GM12801 (cell line): ENCODE results near the gene CPNE9.

Source experiments
- CTCF ChIP-seq: IDR thresholded peaks from one replicate; pipeline ENCODE4 v1.5.1; 2011; ENCODE audit warnings: control low read depth; ENCODE audit not compliant: insufficient read length; ENCODE audit errors: extremely low read depth

The CPNE9 gene

GRCh38 chr3:9704347-9705322, 1.0 kb downstream of the CPNE9 start:
- no peak for TF ChIP-seq CTCF

DNA sequence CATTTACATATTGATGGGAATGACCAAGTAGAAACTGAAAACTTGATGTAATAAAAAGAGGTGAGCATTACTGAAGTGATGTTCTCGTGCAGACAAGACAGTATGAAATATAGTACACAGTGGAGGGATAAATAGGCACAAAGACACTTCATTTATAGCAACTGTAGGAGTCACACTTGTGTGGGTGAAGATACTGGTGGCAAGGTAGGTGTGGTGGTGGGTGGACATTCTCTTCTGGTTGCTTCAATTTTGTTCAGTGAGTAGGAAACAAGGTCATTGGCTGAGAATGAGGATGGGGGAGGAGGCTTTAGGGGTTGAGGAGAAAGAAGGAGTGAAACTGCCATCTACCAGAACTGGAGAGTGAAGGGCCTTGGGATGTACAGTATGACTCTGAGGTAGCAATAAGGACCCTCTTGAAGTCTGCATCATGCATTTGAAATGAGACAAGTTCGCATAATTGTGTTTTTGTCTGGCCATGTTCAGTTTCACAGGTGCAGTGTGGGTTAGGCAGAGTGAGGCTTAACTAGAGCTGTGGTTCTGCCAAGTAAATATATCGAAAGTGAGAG, 6.6 kb downstream of the CPNE9 start:
- no peak for TF ChIP-seq CTCF

- no peak for TF ChIP-seq CTCF
Measured at GRCh38 chr3:9712415-9712814, 8.8 kb downstream of the CPNE9 start.

DNA sequence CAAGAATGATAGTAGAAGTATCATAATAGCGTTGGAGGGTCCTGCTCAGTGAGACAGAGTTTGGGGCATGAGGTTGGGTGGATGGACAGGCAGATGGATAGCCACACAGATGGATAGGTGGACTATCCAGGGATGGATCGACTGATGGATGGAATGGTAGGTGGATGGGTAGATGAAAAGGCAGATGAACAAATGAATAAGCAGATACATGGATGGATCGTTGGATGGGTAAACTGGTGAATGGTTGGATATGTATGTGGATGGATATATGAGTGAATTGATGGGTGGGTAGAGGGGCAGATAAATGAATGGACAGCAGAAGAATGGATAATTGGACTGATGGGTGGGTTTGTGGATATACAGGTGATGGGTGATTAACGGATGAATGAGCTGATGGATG, 9.5 kb downstream of the CPNE9 start:
- TF ChIP-seq CTCF: no peak

DNA sequence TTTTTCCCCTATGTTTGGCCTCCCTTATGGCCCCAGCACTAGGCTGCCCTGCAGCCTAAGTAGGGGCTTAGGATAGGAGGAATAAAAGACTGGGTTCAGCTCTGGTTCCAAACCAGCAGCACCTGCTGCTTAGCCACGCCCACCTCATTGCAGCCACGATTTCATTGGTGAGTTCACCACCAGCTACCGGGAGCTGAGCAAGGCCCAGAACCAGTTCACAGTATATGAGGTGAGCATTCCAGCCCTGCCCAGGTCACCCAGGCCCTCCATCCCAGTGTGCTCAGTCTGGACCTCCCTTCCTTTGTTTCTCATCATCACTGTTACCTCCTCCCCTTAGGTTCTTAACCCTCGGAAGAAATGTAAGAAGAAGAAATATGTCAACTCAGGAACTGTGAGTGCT, 11.5 kb downstream of the CPNE9 start:
- TF ChIP-seq CTCF: no peak

GRCh38 chr3:9715764-9716437, 12.3 kb downstream of the CPNE9 start:
- TF ChIP-seq CTCF: no peak

DNA sequence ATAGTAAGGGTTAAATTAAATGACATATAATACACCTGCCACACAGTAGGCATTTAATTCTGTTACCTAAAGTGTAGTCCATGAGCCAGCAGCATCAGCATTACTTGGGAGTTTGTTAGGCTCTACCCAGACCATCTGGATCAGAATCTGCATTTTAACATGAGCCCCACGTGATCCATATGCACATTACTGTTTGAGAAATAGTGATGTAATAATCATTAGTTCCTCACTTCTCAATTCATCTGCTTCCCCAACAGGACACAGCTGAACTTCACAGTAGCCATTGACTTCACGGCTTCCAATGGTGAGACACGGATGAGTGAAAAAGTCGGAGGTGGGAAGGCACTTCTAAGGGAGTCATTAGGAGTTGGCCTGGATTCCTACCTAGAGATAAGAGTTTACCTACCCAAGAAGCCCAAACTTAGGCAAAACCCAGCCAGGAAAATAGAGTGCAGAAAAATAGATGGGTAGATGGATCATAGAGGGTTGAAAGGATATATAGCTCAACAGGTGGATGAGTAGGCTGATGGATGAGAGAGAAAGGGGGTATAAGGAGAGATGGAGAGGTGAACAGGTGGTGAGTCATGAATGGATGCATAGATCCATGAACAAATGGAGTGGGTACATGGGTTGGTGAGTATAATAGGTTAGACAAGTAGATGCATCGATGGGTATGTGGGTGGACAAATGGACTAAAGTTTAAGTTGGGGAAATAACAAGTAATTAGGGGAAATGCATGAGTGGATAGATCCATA, 13.3 kb downstream of the CPNE9 start:
- no peak for TF ChIP-seq CTCF
